H1 (cell line): ENCODE measurements around the gene ME1. TPM values are rescaled to one million over a fixed set of nuclear protein-coding genes. Genes with fewer than 3 reads are reported as not detected.

Source experiments
- CTCF ChIA-PET: fragments of 300-600 bp; sonication (Branson Sonifier 250); formaldehyde crosslinking; loops from one replicate; lab custom pipeline; 2021; ENCODE audit not compliant: partially characterized antibody; lab: Charles Lee
- POLR2A ChIA-PET: fragments of 300-600 bp; sonication (Branson Sonifier 250); formaldehyde crosslinking; loops from one replicate; lab custom pipeline; 2021; ENCODE audit warnings: inconsistent platforms; ENCODE audit not compliant: partially characterized antibody; lab: Charles Lee
- DNase-seq, 2 experiments: peaks; one replicate each; pipeline versions ENCODE4 v3.0.0 to v3.0.0-alpha.2; 2010 to 2022; ENCODE audit warnings: low spot score in 2 of 2, low read depth in 1 of 2, mixed read lengths in 1 of 2
- FAIRE-seq: peaks from 2 replicates; lab custom pipeline; 2011; peaks lifted over from hg19 to GRCh38; lab: Jason Lieb, UNC
- H2AFZ ChIP-seq: 2 replicates; pipeline ENCODE4 v1.8.1; 2012; ENCODE audit warnings: low read length, inconsistent platforms
- H2AK5ac ChIP-seq: 2 replicates; pipeline ENCODE4 v1.6.1; 2013; ENCODE audit warnings: low read depth, low read length
- H2BK120ac ChIP-seq: replicated peaks from 2 replicates; pipeline ENCODE3; 2013; ENCODE audit warnings: low read depth, low read length, inconsistent platforms
- H2BK12ac ChIP-seq: 2 replicates; pipeline ENCODE4 v1.6.1; 2013; ENCODE audit warnings: low read depth, low read length
- H2BK15ac ChIP-seq: 2 replicates; pipeline ENCODE4 v1.6.1; 2013; ENCODE audit warnings: low read length
- H2BK20ac ChIP-seq: 2 replicates; pipeline ENCODE4 v1.6.1; 2013; ENCODE audit warnings: low read length
- H2BK5ac ChIP-seq: 2 replicates; pipeline ENCODE4 v1.6.1; 2013; ENCODE audit warnings: low read depth, low read length
- H3K14ac ChIP-seq: 2 replicates; pipeline ENCODE4 v1.6.1; 2013; ENCODE audit warnings: inconsistent platforms; ENCODE audit not compliant: insufficient read length
- H3K18ac ChIP-seq: 2 replicates; pipeline ENCODE4 v1.6.1; 2013; ENCODE audit warnings: low read length; ENCODE audit errors: extremely low read depth
- H3K23ac ChIP-seq: 2 replicates; pipeline ENCODE4 v1.6.1; 2013; ENCODE audit warnings: inconsistent platforms; ENCODE audit not compliant: insufficient read length
- H3K23me2 ChIP-seq: 2 replicates; pipeline ENCODE4 v1.6.1; 2013; ENCODE audit warnings: low read depth, low read length
- H3K27ac ChIP-seq: 2 replicates; pipeline ENCODE4 v1.6.1; 2011; ENCODE audit warnings: low read depth, low read length, inconsistent platforms
- H3K27me3 ChIP-seq, 4 experiments: replicated peaks in 1 of 4; 1 replicate in 1 of 4; 2 replicates in 3 of 4; pipeline versions ENCODE4 v1.6.1 to v1.8.1; 2011 to 2013; ENCODE audit warnings: low read length in 3 of 4, mild to moderate bottlenecking in 3 of 4, inconsistent platforms in 2 of 4, mixed read lengths in 2 of 4, moderate library complexity in 1 of 4; ENCODE audit not compliant: control insufficient read depth in 3 of 4, insufficient read depth in 3 of 4; ENCODE audit errors: extremely low read depth in 1 of 4
- H3K36me3 ChIP-seq, 4 experiments: 2 replicates each; pipeline versions ENCODE4 v1.6.1 to v1.8.1; 2011 to 2013; ENCODE audit warnings: mild to moderate bottlenecking in 4 of 4, low read length in 3 of 4, moderate library complexity in 2 of 4, control low read depth in 1 of 4, inconsistent platforms in 1 of 4; ENCODE audit not compliant: insufficient read depth in 4 of 4, control insufficient read depth in 2 of 4
- H3K4ac ChIP-seq: replicated peaks from 2 replicates; pipeline ENCODE3; 2013; ENCODE audit warnings: low read length, low read depth, mixed read lengths, inconsistent platforms; ENCODE audit not compliant: insufficient read length
- H3K4me1 ChIP-seq, 4 experiments: replicated peaks in 1 of 4; 1 replicate in 1 of 4; 2 replicates in 3 of 4; pipeline versions ENCODE4 v1.6.1 to v1.8.1; 2011 to 2013; ENCODE audit warnings: low read length in 3 of 4, inconsistent platforms in 2 of 4, mixed read lengths in 1 of 4; ENCODE audit not compliant: insufficient read depth in 4 of 4, control insufficient read depth in 3 of 4
- H3K4me2 ChIP-seq, 2 experiments: 2 replicates each; pipeline versions ENCODE4 v1.6.1 to v1.8.1; 2011 to 2013; ENCODE audit warnings: low read depth in 2 of 2, low read length in 2 of 2, control low read depth in 1 of 2, inconsistent platforms in 1 of 2, mild to moderate bottlenecking in 1 of 2; ENCODE audit not compliant: insufficient read depth in 1 of 2
- H3K4me3 ChIP-seq, 4 experiments: fragments of 200-600, 300-600 bp in 1 of 4; sonication (generic), shearing (Covaris generic), sonication (Bioruptor Twin) in 1 of 4; 2 replicates each; pipeline versions ENCODE4 v1.5.1 to v1.8.1; 2011 to 2016; ENCODE audit warnings: low read length in 4 of 4, low read depth in 3 of 4, control low read depth in 2 of 4, inconsistent platforms in 2 of 4, mild to moderate bottlenecking in 2 of 4, mixed read lengths in 1 of 4, moderate library complexity in 1 of 4; ENCODE audit not compliant: insufficient read depth in 2 of 4; ENCODE audit errors: extremely low read depth in 1 of 4
- H3K56ac ChIP-seq: replicated peaks from 2 replicates; pipeline ENCODE3; 2013; ENCODE audit warnings: low read depth, mild to moderate bottlenecking, mixed read lengths, low read length, inconsistent platforms; ENCODE audit not compliant: insufficient read length
- H3K79me1 ChIP-seq: 2 replicates; pipeline ENCODE4 v1.6.1; 2013; ENCODE audit warnings: low read depth, low read length, control low read depth
- H3K79me2 ChIP-seq, 2 experiments: 2 replicates each; pipeline versions ENCODE4 v1.6.1 to v1.8.1; 2012 to 2013; ENCODE audit warnings: low read length in 2 of 2, mild to moderate bottlenecking in 2 of 2, inconsistent platforms in 1 of 2; ENCODE audit not compliant: insufficient read depth in 2 of 2, control insufficient read depth in 1 of 2
- H3K9ac ChIP-seq, 4 experiments: replicated peaks in 1 of 4; 1 replicate in 1 of 4; 2 replicates in 3 of 4; pipeline versions ENCODE4 v1.6.1 to v1.8.1; 2011 to 2013; ENCODE audit warnings: low read depth in 3 of 4, low read length in 3 of 4, control low read depth in 2 of 4, mild to moderate bottlenecking in 2 of 4, moderate library complexity in 2 of 4, inconsistent platforms in 1 of 4; ENCODE audit errors: extremely low read depth in 1 of 4
- H3K9me3 ChIP-seq, 2 experiments: 2 replicates each; pipeline versions ENCODE4 v1.6.1 to v1.8.1; 2012 to 2013; ENCODE audit warnings: mild to moderate bottlenecking in 2 of 2, moderate library complexity in 2 of 2, control low read depth in 1 of 2, inconsistent platforms in 1 of 2, low read depth in 1 of 2, low read length in 1 of 2, mixed read lengths in 1 of 2; ENCODE audit not compliant: insufficient read depth in 2 of 2
- H4K20me1 ChIP-seq, 2 experiments: replicated peaks in 1 of 2; 2 replicates each; pipeline versions ENCODE3 to v1.8.1; 2011 to 2013; ENCODE audit warnings: inconsistent platforms in 2 of 2, low read length in 2 of 2, mild to moderate bottlenecking in 1 of 2; ENCODE audit not compliant: insufficient read depth in 2 of 2, control insufficient read depth in 1 of 2
- H4K5ac ChIP-seq: 2 replicates; pipeline ENCODE4 v1.6.1; 2013; ENCODE audit warnings: low read length, low read depth, mixed read lengths, inconsistent platforms; ENCODE audit not compliant: insufficient read length
- H4K8ac ChIP-seq: 2 replicates; pipeline ENCODE4 v1.8.0; 2013; ENCODE audit warnings: mild to moderate bottlenecking, moderate library complexity, low read length, inconsistent platforms; ENCODE audit not compliant: insufficient read depth; ENCODE audit errors: extremely low read depth
- H4K91ac ChIP-seq: replicated peaks from 2 replicates; pipeline ENCODE3; 2013; ENCODE audit warnings: low read length, mixed read lengths, inconsistent platforms; ENCODE audit not compliant: insufficient read length
- BACH1 ChIP-seq: IDR thresholded peaks from 2 replicates; pipeline ENCODE4 v1.6.1; 2012; ENCODE audit warnings: low read length, improper control_type of control experiment
- CBX5 ChIP-seq: fragments of 300-800, 300-1000 bp; sonication (generic); IDR thresholded peaks from 2 replicates; pipeline ENCODE4 v1.7.1; 2016; ENCODE audit warnings: antibody characterized with exemption, low read length, low read depth
- CBX8 ChIP-seq: fragments of 300-800, 300-1000 bp; sonication (generic); IDR thresholded peaks from 2 replicates; pipeline ENCODE4 v1.7.1; 2016; ENCODE audit warnings: low read depth, low read length, borderline replicate concordance
- CHD2 ChIP-seq: IDR thresholded peaks from 2 replicates; pipeline ENCODE4 v1.6.1; 2012; ENCODE audit warnings: low read length, improper control_type of control experiment
- RBBP5 ChIP-seq: IDR thresholded peaks from 2 replicates; pipeline ENCODE4 v1.7.1; 2012; ENCODE audit warnings: low read depth, mild to moderate bottlenecking, inconsistent platforms, low read length, moderate library complexity, borderline replicate concordance
- SAP30 ChIP-seq: fragments of 300-600 bp; sonication (generic); IDR thresholded peaks from 2 replicates; pipeline ENCODE4 v1.7.1; 2012; ENCODE audit warnings: low read length, moderate library complexity, mild to moderate bottlenecking, inconsistent platforms; ENCODE audit not compliant: insufficient read depth, insufficient replicate concordance
- SP2 ChIP-seq: IDR thresholded peaks from 2 replicates; pipeline ENCODE4 v1.6.1; 2012; ENCODE audit warnings: mild to moderate bottlenecking, low read length, inconsistent platforms
- SUZ12 ChIP-seq: fragments of 200-600 bp; sonication (generic); IDR thresholded peaks from 2 replicates; pipeline ENCODE4 v1.6.1; 2012; ENCODE audit warnings: mild to moderate bottlenecking, inconsistent platforms, low read length, moderate library complexity, mixed read lengths
- polyA plus RNA-seq, 7 experiments: library from polyadenylated mRNA; depleted of rRNA in 3 of 7; stranded (reverse) in 5 of 7; unstranded in 2 of 7; fragments of >200 nt in 5 of 7; fragments of 200-250 nt in 2 of 7; gene quantifications; 1 replicate in 5 of 7; 2 replicates in 1 of 7; 4 replicates in 1 of 7; pipeline versions ENCODE4 v1.2.1 to v1.2.3, GENCODE V29; 2011 to 2013; ENCODE audit warnings: missing spikeins in 2 of 7, mixed read lengths in 2 of 7
- total RNA-seq: library from RNA; stranded (reverse); fragmentation: NEBNext Ultra II Directional; extraction: Animal tissue kit (Norgen Biotek cat#: 25700); gene quantifications from 2 replicates; pipeline ENCODE4 v1.2.1, GENCODE V29; 2021
- TF ChIP-seq, protein P1 (sequence below): IDR thresholded peaks from 2 replicates; pipeline ENCODE4 v1.6.1; 2012; ENCODE audit warnings: inconsistent platforms

The ME1 gene
- total and polyA plus RNA-seq, 2 of the 8 experiments (the other 6 are each of a cell fraction or from before 2014, with no cell fraction given), result 1.3 to 3.9 TPM

DNA sequence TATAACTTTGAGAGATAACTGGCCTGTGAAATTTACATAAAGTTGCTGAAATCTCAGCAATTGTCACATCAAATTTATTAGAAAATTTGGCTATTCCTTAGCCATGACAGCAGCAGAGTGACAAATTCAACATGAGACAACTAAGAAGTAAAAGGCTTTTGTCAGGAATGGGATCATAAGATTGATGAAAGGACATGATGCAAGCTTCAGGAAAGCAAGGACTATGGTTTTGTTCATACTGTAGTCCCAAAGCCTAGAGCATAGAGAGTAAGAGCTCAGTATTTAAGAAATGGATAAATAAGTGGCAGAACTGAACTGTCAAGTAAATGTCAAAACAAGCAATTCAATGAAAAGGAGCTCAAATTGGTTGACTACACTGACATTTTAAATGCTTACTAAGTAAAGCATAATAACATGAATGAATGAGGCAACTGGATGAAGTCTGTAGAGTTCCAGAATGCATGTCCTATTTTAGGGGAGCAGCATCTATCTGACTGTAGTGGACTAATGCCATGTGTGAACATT lies 250.4 kb downstream of the ME1 start:
- H2AK5ac ChIP-seq, result no peak overlapping the region
- no peak for TF ChIP-seq SP2
- no peak for TF ChIP-seq BACH1
- TF ChIP-seq, protein P1, sequence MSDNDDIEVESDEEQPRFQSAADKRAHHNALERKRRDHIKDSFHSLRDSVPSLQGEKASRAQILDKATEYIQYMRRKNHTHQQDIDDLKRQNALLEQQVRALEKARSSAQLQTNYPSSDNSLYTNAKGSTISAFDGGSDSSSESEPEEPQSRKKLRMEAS, result no peak
- no peak for TF ChIP-seq CHD2
- TF ChIP-seq CBX5, result no peak
- no peak for TF ChIP-seq SAP30
- no peak for TF ChIP-seq RBBP5
- no peak for TF ChIP-seq SUZ12
- no peak for TF ChIP-seq CBX8
- no peak overlapping the region for H3K4ac ChIP-seq
- H3K4me3 ChIP-seq, result no peak overlapping the region
- POLR2A ChIA-PET, result interaction anchor here (1.3 kb wide), 1 partner anchor 16 kb away, joined by 3 read pairs; no protein-coding TSS in a partner anchor
- FAIRE-seq, result no peak
- no peaks in the 10 kb centered on the region for H3K79me1 ChIP-seq
- no peak overlapping the region for H2BK20ac ChIP-seq
- no peak overlapping the region for H3K14ac ChIP-seq
- no peak overlapping the region for H3K27ac ChIP-seq
- no peaks in the 10 kb centered on the region for H3K27me3 ChIP-seq
- H2BK15ac ChIP-seq, result no peak overlapping the region
- H4K91ac ChIP-seq, result no peak overlapping the region
- H3K4me2 ChIP-seq, result no peak overlapping the region
- no peak overlapping the region for H4K8ac ChIP-seq
- no peaks in the 10 kb centered on the region for H3K9me3 ChIP-seq
- no peak overlapping the region for H3K56ac ChIP-seq
- H3K9ac ChIP-seq, result no peak overlapping the region
- H4K20me1 ChIP-seq, result peaks cover 3 to 4% of the 10 kb centered on the region in 2 experiments
- H3K4me1 ChIP-seq, result peaks cover 0 to 2% (median 0%) of the 10 kb centered on the region in 4 experiments; a peak in 1 of 7 replicates
- no peak overlapping the region for H2BK5ac ChIP-seq
- no peak overlapping the region for H2BK120ac ChIP-seq
- no peak overlapping the region for H3K18ac ChIP-seq
- H2AFZ ChIP-seq, result no peak overlapping the region
- H3K23me2 ChIP-seq, result no peaks in the 10 kb centered on the region
- no peak overlapping the region for H2BK12ac ChIP-seq
- no peak overlapping the region for H4K5ac ChIP-seq
- H3K23ac ChIP-seq, result no peak overlapping the region
- CTCF ChIA-PET, result interaction anchor here (0.7 to 2.0 kb wide), 3 partner anchors 12 to 983 kb away, joined by 3 to 5 read pairs (median 3); partner anchors contain the start of gene PRSS35
- H3K79me2 ChIP-seq, result no peaks in the 10 kb centered on the region
- peaks cover 4 to 73% (median 27%) of the 10 kb centered on the region in 4 experiments for H3K36me3 ChIP-seq
- DNase-seq, result no peak
